Measurements from ENCODE around the gene CDKAL1.

Gene CDKAL1

GRCh38 chr6:20732896-20733295 lies 198.6 kb downstream of the CDKAL1 start:
- DNase-seq (ENCODE audit: low spot score), result no peak
- in situ Hi-C loops (cut with MboI; ENCODE audit: low sequenced_read_pairs, unreplicated experiment), result no loop called here
- TF ChIP-seq CTCF (IDR thresholded peaks at IDR 0.05; ENCODE audit: borderline replicate concordance, control extremely low read depth, extremely low read depth, insufficient read depth, missing control alignments), result no peak

DNA sequence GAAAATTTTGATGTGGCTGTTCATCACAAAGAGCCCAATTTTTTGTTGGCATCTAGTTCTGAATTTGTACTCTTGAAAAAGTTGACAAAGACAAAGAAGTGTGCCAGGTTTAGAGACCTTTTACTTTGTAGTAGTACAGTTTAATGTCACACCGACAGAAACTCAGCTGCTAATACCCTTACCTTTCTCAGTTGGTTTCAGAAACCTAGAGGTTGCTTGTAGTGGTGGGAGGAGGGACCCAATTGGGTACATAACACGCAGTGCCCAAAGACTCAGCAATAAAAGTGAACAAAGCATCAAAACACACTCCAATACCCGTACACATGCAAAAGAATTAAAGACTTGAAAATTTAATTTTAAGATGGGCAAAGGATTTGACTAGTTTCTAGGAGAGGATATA lies 203.7 kb downstream of the CDKAL1 start:
- in situ Hi-C loops (cut with MboI; ENCODE audit: low sequenced_read_pairs, unreplicated experiment), result no loop called here
- no peak for TF ChIP-seq CTCF (IDR thresholded peaks at IDR 0.05; ENCODE audit: borderline replicate concordance, control extremely low read depth, extremely low read depth, insufficient read depth, missing control alignments)
- no peak for DNase-seq (ENCODE audit: low spot score)

DNA sequence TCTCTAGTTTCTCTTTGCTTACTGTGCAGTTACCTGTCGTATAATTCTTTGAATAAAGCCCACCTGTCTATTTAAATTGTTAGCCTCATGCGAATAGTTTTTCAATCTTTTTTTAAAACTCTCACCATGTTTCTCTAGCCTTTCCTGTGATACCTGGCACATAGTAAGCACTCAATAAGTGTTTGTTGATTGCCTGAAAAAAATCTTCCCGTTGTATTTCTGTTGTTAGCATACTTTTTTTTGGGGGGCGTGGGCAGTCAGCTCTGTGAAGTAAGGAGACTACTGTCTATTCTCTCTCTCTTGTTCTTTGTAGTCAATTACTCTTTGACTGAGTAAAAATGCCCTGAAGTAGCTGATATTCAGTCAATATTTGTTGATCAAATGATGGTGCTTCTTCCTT lies 205.8 kb downstream of the CDKAL1 start:
- in situ Hi-C loops (cut with MboI; ENCODE audit: low sequenced_read_pairs, unreplicated experiment), result no loop called here
- TF ChIP-seq CTCF (IDR thresholded peaks at IDR 0.05; ENCODE audit: borderline replicate concordance, control extremely low read depth, extremely low read depth, insufficient read depth, missing control alignments), result no peak
- no peak for DNase-seq (ENCODE audit: low spot score)

GRCh38 chr6:20740727-20741126 lies 206.5 kb downstream of the CDKAL1 start:
- TF ChIP-seq CTCF (IDR thresholded peaks at IDR 0.05; ENCODE audit: borderline replicate concordance, control extremely low read depth, extremely low read depth, insufficient read depth, missing control alignments), result no peak
- in situ Hi-C loops (cut with MboI; ENCODE audit: low sequenced_read_pairs, unreplicated experiment), result no loop called here

DNA sequence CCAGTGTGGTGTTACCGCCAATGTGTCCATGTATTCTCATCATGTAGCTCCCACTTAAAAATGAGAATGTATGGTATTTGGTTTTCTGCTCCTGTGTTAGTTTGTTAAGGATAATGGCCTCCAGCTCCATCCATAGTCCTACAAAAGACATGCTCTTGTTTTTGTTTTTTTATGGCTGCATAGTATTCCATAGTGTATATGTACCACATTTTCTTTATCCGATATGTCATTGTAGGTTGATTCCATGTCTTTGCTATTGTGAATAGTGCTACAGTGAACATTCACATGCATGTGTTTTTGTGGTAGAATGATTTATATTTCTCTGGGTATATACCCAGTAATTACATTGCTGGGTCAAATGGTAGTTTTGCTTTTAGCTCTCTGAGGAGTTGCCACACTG lies 207.2 kb downstream of the CDKAL1 start:
- DNase-seq (ENCODE audit: low spot score), result no peak
- in situ Hi-C loops (cut with MboI; ENCODE audit: low sequenced_read_pairs, unreplicated experiment), result no loop called here
- no peak for TF ChIP-seq CTCF (IDR thresholded peaks at IDR 0.05; ENCODE audit: borderline replicate concordance, control extremely low read depth, extremely low read depth, insufficient read depth, missing control alignments)

More at GRCh38 chr6:20740727-20741126, 206.5 kb downstream of the CDKAL1 start:
- DNase-seq (ENCODE audit: low spot score), result no peak

GRCh38 chr6:20744911-20745557 lies 210.8 kb downstream of the CDKAL1 start:
- in situ Hi-C loops (cut with MboI; ENCODE audit: low sequenced_read_pairs, unreplicated experiment), result no loop called here

More at GRCh38 chr6:20744911-20745557, 210.8 kb downstream of the CDKAL1 start:
- TF ChIP-seq CTCF (IDR thresholded peaks at IDR 0.05; ENCODE audit: borderline replicate concordance, control extremely low read depth, extremely low read depth, insufficient read depth, missing control alignments), result no peak
- DNase-seq (ENCODE audit: low spot score), result no peak
